OCI-LY7 (cell line): ENCODE measurements around the gene DPPA2.

Experiments
- EZH2phosphoT487 ChIP-seq: fragments of 200-600 bp; sonication (generic); IDR thresholded peaks from 2 replicates; pipeline ENCODE4 v1.6.1; 2018; ENCODE audit warnings: low read depth, borderline replicate concordance, mild to moderate bottlenecking, mixed run types, antibody characterized with exemption, low read length, moderate library complexity, mixed read lengths
- TF ChIP-seq, protein P1 (sequence below): fragments of 200-600 bp; sonication (generic); conservative IDR thresholded peaks from 2 replicates; pipeline ENCODE4 v1.5.1; 2014; ENCODE audit warnings: mild to moderate bottlenecking, antibody characterized with exemption, low read length, moderate library complexity, mixed read lengths

DNA sequence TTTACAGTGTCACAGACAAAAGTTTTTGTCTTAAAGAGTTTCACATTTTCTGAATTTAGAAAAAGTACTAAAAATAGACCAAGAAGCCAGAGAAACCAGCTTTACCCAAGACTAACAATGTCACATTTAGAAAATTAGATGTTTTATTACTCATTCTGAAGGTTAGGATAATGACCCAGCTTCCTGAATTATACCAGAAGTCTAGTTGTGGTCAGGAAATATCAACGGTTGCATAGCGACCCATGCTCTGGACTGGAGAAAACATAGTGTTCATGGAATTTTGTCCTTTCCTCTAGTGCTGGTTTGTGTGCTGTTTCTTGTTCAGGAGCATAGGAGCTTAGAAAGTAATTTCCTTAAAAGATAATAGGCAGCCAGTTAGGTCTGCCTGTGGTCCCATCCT is 59.0 kb downstream of the DPPA2 start:
- TF ChIP-seq, protein P1, sequence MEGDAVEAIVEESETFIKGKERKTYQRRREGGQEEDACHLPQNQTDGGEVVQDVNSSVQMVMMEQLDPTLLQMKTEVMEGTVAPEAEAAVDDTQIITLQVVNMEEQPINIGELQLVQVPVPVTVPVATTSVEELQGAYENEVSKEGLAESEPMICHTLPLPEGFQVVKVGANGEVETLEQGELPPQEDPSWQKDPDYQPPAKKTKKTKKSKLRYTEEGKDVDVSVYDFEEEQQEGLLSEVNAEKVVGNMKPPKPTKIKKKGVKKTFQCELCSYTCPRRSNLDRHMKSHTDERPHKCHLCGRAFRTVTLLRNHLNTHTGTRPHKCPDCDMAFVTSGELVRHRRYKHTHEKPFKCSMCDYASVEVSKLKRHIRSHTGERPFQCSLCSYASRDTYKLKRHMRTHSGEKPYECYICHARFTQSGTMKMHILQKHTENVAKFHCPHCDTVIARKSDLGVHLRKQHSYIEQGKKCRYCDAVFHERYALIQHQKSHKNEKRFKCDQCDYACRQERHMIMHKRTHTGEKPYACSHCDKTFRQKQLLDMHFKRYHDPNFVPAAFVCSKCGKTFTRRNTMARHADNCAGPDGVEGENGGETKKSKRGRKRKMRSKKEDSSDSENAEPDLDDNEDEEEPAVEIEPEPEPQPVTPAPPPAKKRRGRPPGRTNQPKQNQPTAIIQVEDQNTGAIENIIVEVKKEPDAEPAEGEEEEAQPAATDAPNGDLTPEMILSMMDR: no peak
- TF ChIP-seq EZH2phosphoT487: no peak
